CD14-positive monocyte (primary cell): ENCODE data around the gene CASQ1. TPM values are rescaled to one million over a fixed set of nuclear protein-coding genes. Genes with fewer than 3 reads are reported as not detected.

ENCODE experiments used
- DNase-seq, 3 donors: peaks; one replicate each; pipeline ENCODE4 v3.0.0-alpha.2; 2011 to 2022
- H2AFZ ChIP-seq: 2 replicates; pipeline ENCODE4 v1.6.0; 2012; ENCODE audit warnings: mild to moderate bottlenecking, low read depth, low read length, inconsistent platforms; ENCODE audit not compliant: insufficient read depth, poor library complexity, severe bottlenecking
- H3K27ac ChIP-seq, 2 donors: 1 replicate in 1 of 2; 2 replicates in 1 of 2; pipeline ENCODE4 v1.5.1; 2012 to 2013; ENCODE audit warnings: low read length in 2 of 2, control low read depth in 1 of 2, inconsistent platforms in 1 of 2, low read depth in 1 of 2, mild to moderate bottlenecking in 1 of 2
- H3K27me3 ChIP-seq, 2 donors: one replicate each; pipeline versions ENCODE4 v1.6.0 to v1.6.1; 2011 to 2013; ENCODE audit warnings: low read length in 2 of 2; ENCODE audit not compliant: control insufficient read depth in 2 of 2, insufficient read depth in 2 of 2
- H3K36me3 ChIP-seq, 2 donors: replicated peaks in 1 of 2; 1 replicate in 1 of 2; 2 replicates in 1 of 2; pipeline versions ENCODE4 v1.5.1 to v1.6.1; 2012 to 2013; ENCODE audit warnings: low read length in 2 of 2, control low read depth in 1 of 2, inconsistent platforms in 1 of 2, mild to moderate bottlenecking in 1 of 2; ENCODE audit not compliant: insufficient read depth in 2 of 2, control insufficient read depth in 1 of 2
- H3K4me1 ChIP-seq, 2 donors: 1 replicate in 1 of 2; 2 replicates in 1 of 2; pipeline versions ENCODE4 v1.5.1 to v1.6.1; 2012 to 2013; ENCODE audit warnings: low read length in 2 of 2, control low read depth in 1 of 2, inconsistent platforms in 1 of 2, mild to moderate bottlenecking in 1 of 2, moderate library complexity in 1 of 2; ENCODE audit not compliant: insufficient read depth in 2 of 2, control insufficient read depth in 1 of 2
- H3K4me2 ChIP-seq: replicated peaks from 2 replicates; pipeline ENCODE3; 2012; ENCODE audit warnings: low read length, moderate library complexity, mild to moderate bottlenecking; ENCODE audit not compliant: poor library complexity, severe bottlenecking; ENCODE audit errors: extremely low read depth
- H3K4me3 ChIP-seq, 3 experiments: fragments of 200-600 bp in 1 of 3; sonication (generic) in 1 of 3; replicated peaks in 1 of 3; 1 replicate in 2 of 3; 2 replicates in 1 of 3; pipeline ENCODE4 v1.5.1; 2011 to 2013; ENCODE audit warnings: low read length in 3 of 3, mild to moderate bottlenecking in 3 of 3, control low read depth in 2 of 3, low read depth in 2 of 3, inconsistent platforms in 1 of 3, moderate library complexity in 1 of 3
- H3K79me2 ChIP-seq: 2 replicates; pipeline ENCODE4 v1.6.0; 2012; ENCODE audit warnings: mild to moderate bottlenecking, control low read depth, inconsistent platforms, low read length, moderate library complexity; ENCODE audit not compliant: insufficient read depth
- H3K9ac ChIP-seq: 2 replicates; pipeline ENCODE4 v1.6.0; 2017; ENCODE audit warnings: low read length, mild to moderate bottlenecking; ENCODE audit not compliant: insufficient read depth, poor library complexity, severe bottlenecking
- H3K9me3 ChIP-seq, 2 donors: replicated peaks in 1 of 2; 1 replicate in 1 of 2; 2 replicates in 1 of 2; pipeline versions ENCODE4 v1.5.1 to v1.6.1; 2012 to 2013; ENCODE audit warnings: low read length in 2 of 2, control low read depth in 1 of 2; ENCODE audit not compliant: control insufficient read depth in 1 of 2, insufficient read depth in 1 of 2
- H4K20me1 ChIP-seq: 2 replicates; pipeline ENCODE4 v1.6.0; 2012; ENCODE audit warnings: mild to moderate bottlenecking, low read length, control low read depth, moderate library complexity; ENCODE audit not compliant: insufficient read depth
- H3K27ac Mint-ChIP-seq, 7 donors: one replicate each; pipeline ENCODE4 v1.8.0; 2020; ENCODE audit warnings: mild to moderate bottlenecking in 7 of 7, mixed read lengths in 7 of 7, moderate library complexity in 6 of 7, inconsistent platforms in 2 of 7
- H3K27me3 Mint-ChIP-seq, 3 donors: one replicate each; pipeline ENCODE4 v1.8.0; 2021 to 2022; ENCODE audit warnings: low read depth in 3 of 3, mild to moderate bottlenecking in 3 of 3, mixed read lengths in 3 of 3, moderate library complexity in 3 of 3, inconsistent platforms in 1 of 3
- H3K36me3 Mint-ChIP-seq, 2 donors: one replicate each; pipeline ENCODE4 v1.8.0; 2020; ENCODE audit warnings: mixed read lengths in 2 of 2, inconsistent platforms in 1 of 2, mild to moderate bottlenecking in 1 of 2
- H3K4me1 Mint-ChIP-seq: one replicate; pipeline ENCODE4 v1.8.0; 2020; ENCODE audit warnings: mild to moderate bottlenecking, mixed read lengths
- H3K4me3 Mint-ChIP-seq, 2 donors: one replicate each; pipeline ENCODE4 v1.8.0; 2020; ENCODE audit warnings: mild to moderate bottlenecking in 2 of 2, mixed read lengths in 2 of 2, moderate library complexity in 1 of 2
- H3K9me3 Mint-ChIP-seq, 7 donors: one replicate each; pipeline ENCODE4 v1.8.0; 2020 to 2022; ENCODE audit warnings: mixed read lengths in 7 of 7, mild to moderate bottlenecking in 6 of 7, moderate library complexity in 6 of 7, inconsistent platforms in 2 of 7
- CTCF ChIP-seq: fragments of 200-600 bp; IDR thresholded peaks from one replicate; pipeline ENCODE4 v1.8.0; 2022; ENCODE audit warnings: antibody characterized with exemption, mild to moderate bottlenecking
- WGBS: methylation state at CpG from one replicate; pipeline ENCODE4 v1.1.5; 2013; ENCODE audit warnings: missing lambda C conversion rate; ENCODE audit not compliant: insufficient coverage; 5-methylcytosine and 5-hydroxymethylcytosine counted together
- intact Hi-C, 2 donors: fragments of 100-400 bp; cut with micrococcal nuclease; formaldehyde crosslinking; loops; one replicate each; pipeline versions ENCODE4 v1.15.0 to v1.15.1; 2023
- polyA minus RNA-seq: library from RNA; depleted of rRNA, polyadenylated mRNA; stranded (reverse); fragments of >200 nt; gene quantifications from 2 replicates; pipeline ENCODE4 v1.2.3, GENCODE V29; 2012
- polyA plus RNA-seq, 3 donors: library from polyadenylated mRNA; depleted of rRNA in 1 of 3; unstranded in 2 of 3; stranded (reverse) in 1 of 3; fragments of 300-500 nt in 2 of 3; fragments of >200 nt in 1 of 3; fragmentation: Illumina TruSeq in 2 of 3; gene quantifications; 1 replicate in 2 of 3; 2 replicates in 1 of 3; pipeline ENCODE4 v1.2.3, GENCODE V29; 2012 to 2021
- total RNA-seq, 12 experiments: library from RNA in 1 of 12; stranded (reverse) in 1 of 12; fragments of 120-200 nt in 1 of 12; gene quantifications; one replicate each; pipeline ENCODE4 v1.2.4 and lab custom pipeline; 2013 to 2026; ENCODE audit warnings: mixed read lengths in 6 of 12, inconsistent platforms in 1 of 12

The CASQ1 gene
- total RNA-seq (2013): 0.67 TPM
- 10 to 100 TPM in 1 of 3 donors, under 1 TPM in 1, not detected in 1; 0.09 to 11.1 TPM for polyA plus RNA-seq
- 0.42 and 0.64 TPM in 2 replicates for polyA minus RNA-seq
- 0 to 0.98 (median 0.42) reads per million in 11 experiments for total RNA-seq (lab: John Stamatoyannopoulos, UW)

DNA sequence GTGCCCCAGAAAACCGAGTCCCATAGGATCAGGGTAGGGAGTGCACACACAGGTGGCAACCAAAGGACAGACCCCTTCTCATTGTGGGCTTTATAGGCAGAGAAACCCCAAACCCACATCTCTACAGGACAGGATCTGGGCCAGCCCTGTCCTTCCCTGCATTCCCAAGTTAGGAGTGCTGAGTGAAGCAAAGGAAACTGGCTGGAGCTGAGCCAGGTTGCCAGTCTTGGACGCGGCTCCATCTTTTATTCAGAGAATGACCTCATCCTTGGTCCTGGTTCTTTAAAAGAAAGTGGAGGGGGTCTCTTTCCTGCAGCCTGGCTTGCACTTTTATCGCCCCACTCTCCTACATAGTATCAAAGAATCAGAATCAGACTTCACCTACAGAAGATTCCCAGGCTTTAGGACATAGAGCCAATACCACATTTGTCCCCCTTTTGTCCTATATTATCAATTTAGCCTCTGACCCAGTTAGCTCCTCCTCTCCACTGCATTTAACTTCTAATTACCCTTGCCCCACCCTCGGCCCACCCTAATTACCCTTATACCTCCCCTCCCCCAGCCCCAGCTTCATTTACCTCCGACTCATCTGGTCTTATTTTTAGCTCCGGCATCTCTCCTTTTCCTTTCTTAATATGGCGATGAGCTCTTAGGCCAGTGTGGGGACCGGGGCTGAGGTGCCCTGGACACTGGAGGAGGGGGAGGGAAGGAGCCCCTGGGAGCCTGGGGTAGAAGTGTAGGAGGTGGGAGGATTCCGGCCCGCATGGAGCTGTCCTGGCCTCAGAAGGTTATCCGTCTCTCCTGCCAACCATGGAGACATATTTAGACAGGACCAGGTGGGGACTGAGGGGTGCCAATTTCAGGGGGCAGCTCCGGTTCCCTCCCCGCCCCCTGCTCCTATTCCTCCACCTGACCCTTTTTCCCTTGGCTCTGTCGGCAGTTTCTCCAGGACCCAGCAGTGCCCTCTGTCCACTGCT, at the start of gene CASQ1:
TSS of gene CASQ1 (plus strand) at position 927 of the 977 bp plus-strand sequence. CDS start 177 bp downstream, outside the sequence.
- Mint-ChIP-seq H3K4me1 (no peaks in the 10 kb centered on the region), H3K27me3 (peaks cover 2 to 5% (median 3%) of the 10 kb centered on the region in 3 donors), H3K4me3 (no peak within 1 kb of the TSS), H3K9me3 (no peaks in the 10 kb centered on the region), H3K27ac (peak within 1 kb of the TSS in 1 of 7 donors; percentile 43), H3K36me3 (no peaks in the 10 kb centered on the region)
- Histone ChIP-seq H2AFZ (no peak within 1 kb of the TSS), H3K9me3 (no peaks in the 10 kb centered on the region), H3K36me3 (no peaks in the 10 kb centered on the region), H3K4me3 (no peak within 1 kb of the TSS), H3K4me1 (peaks cover 4 to 9% of the 10 kb centered on the region in 2 donors), H4K20me1 (no peaks in the 10 kb centered on the region), H3K9ac (no peak within 1 kb of the TSS), H3K79me2 (no peaks in the 10 kb centered on the region), H3K27me3 (no peaks in the 10 kb centered on the region), H3K27ac (no peak within 1 kb of the TSS), H3K4me2 (no peak within 1 kb of the TSS)
- WGBS: 93% methylated on average over 6 of the region's 15 CpGs
- intact Hi-C loops: loop anchor here (5.0 to 10.0 kb wide), 3 partner anchors 85 to 187 kb away; no protein-coding TSS in a partner anchor
- no peak for TF ChIP-seq CTCF
- no peak for DNase-seq

GRCh38 chr1:160143695-160144094, 46.7 kb upstream of the CASQ1 start:
- H3K27me3 Mint-ChIP-seq: peaks cover 4 to 6% (median 6%) of the 10 kb centered on the region in 3 donors
- no peaks in the 10 kb centered on the region for H3K27me3 ChIP-seq

More at GRCh38 chr1:160143695-160144094, 46.7 kb upstream of the CASQ1 start:
- no peak for TF ChIP-seq CTCF
- Mint-ChIP-seq H3K4me3 (peak overlapping the region in 1 of 2 donors; percentile 40), H3K9me3 (peaks cover 0 to 5% (median 0%) of the 10 kb centered on the region in 7 donors), H3K4me1 (peaks cover 31% of the 10 kb centered on the region), H3K27ac (peak overlapping the region in 6 of 7 donors; percentile 6 to 59 (median 35)), H3K36me3 (peaks cover 0 to 2% of the 10 kb centered on the region in 2 donors)
- Histone ChIP-seq H2AFZ (no peak overlapping the region), H3K79me2 (no peaks in the 10 kb centered on the region), H3K4me3 (peak overlapping the region in 1 of 3 experiments; percentile 29), H3K9me3 (no peaks in the 10 kb centered on the region), H3K27ac (peak overlapping the region in 1 of 2 donors; percentile 6), H3K4me2 (peak overlapping the region; percentile 48), H3K36me3 (no peaks in the 10 kb centered on the region), H4K20me1 (no peaks in the 10 kb centered on the region), H3K9ac (no peak overlapping the region), H3K4me1 (peaks cover 25 to 36% of the 10 kb centered on the region in 2 donors)
- peak; percentile 46 to 70 (median 56) for DNase-seq
- intact Hi-C loops: no loop called here
- no CpG with 5 or more reads among the region's 1 CpG for WGBS
